PC-3 (cell line): ENCODE results near the gene FMNL1. TPM values are rescaled to one million over a fixed set of nuclear protein-coding genes. Genes with fewer than 3 reads are reported as not detected.
"Not testable (repeated sequence)": the region's sequence is repeated elsewhere in the genome, so short reads cannot be mapped to it uniquely, and the experiment has no call there.

ENCODE experiments used
- ATAC-seq: fragments of 200-7000 bp; cut with Tn5 transposase; 2 replicates; pipeline ENCODE4 v1.9.1; 2020; ENCODE audit warnings: mild to moderate bottlenecking, moderate library complexity
- BruUV-seq: library from RNA; stranded (reverse); fragments of 400-500 nt; replicated peaks from 2 replicates; lab custom pipeline; 2021; lab: Mats Ljungman, UMichigan
- CTCF ChIA-PET: fragments of 300-600 bp; sonication (Branson Sonifier 250); formaldehyde crosslinking; loops from one replicate; lab custom pipeline; 2022; ENCODE audit warnings: antibody characterized with exemption; lab: Charles Lee
- POLR2A ChIA-PET: fragments of 300-600 bp; sonication (Branson Sonifier 250); formaldehyde crosslinking; loops from one replicate; lab custom pipeline; 2022; ENCODE audit warnings: antibody characterized with exemption; ENCODE audit not compliant: unreplicated experiment; lab: Charles Lee
- DNase-seq: peaks from one replicate; pipeline ENCODE4 v3.0.0-alpha.2; 2015
- H2AFZ ChIP-seq: fragments of 300-600 bp; sonication (generic); 2 replicates; pipeline ENCODE4 v1.6.0; 2016; ENCODE audit warnings: antibody characterized with exemption, low read length
- H3F3A ChIP-seq: fragments of 300-600 bp; sonication (generic); one replicate; pipeline ENCODE4 v1.6.0; 2017; ENCODE audit warnings: antibody characterized with exemption, low read length, control low read depth, mild to moderate bottlenecking; ENCODE audit not compliant: unreplicated experiment
- H3K27ac ChIP-seq: fragments of 300-600 bp; sonication (generic); 2 replicates; pipeline ENCODE4 v1.5.1; 2016; ENCODE audit warnings: mild to moderate bottlenecking, low read length
- H3K27me3 ChIP-seq: fragments of 300-600 bp; sonication (generic); 2 replicates; pipeline ENCODE4 v1.6.1; 2016; ENCODE audit warnings: low read length, mixed read lengths
- H3K36me3 ChIP-seq: fragments of 300-600 bp; sonication (generic); 2 replicates; pipeline ENCODE4 v1.6.1; 2016; ENCODE audit warnings: low read depth, mixed run types, low read length, mixed read lengths
- H3K4me1 ChIP-seq: fragments of 300-600 bp; sonication (generic); 2 replicates; pipeline ENCODE4 v1.5.1; 2016; ENCODE audit warnings: low read length; ENCODE audit not compliant: insufficient read depth
- H3K4me2 ChIP-seq: fragments of 300-600 bp; sonication (generic); 2 replicates; pipeline ENCODE4 v1.6.0; 2016; ENCODE audit warnings: low read length
- H3K4me3 ChIP-seq: fragments of 300-600 bp; sonication (generic); 2 replicates; pipeline ENCODE4 v1.5.1; 2016; ENCODE audit warnings: mild to moderate bottlenecking, low read length, mixed read lengths
- H3K79me2 ChIP-seq: fragments of 300-600 bp; sonication (generic); 2 replicates; pipeline ENCODE4 v1.6.1; 2017; ENCODE audit warnings: low read length, mixed read lengths
- H3K9ac ChIP-seq: fragments of 300-600 bp; sonication (generic); 2 replicates; pipeline ENCODE4 v1.6.0; 2016; ENCODE audit warnings: mild to moderate bottlenecking, low read length
- H3K9me2 ChIP-seq: fragments of 300-600 bp; sonication (generic); replicated peaks from 2 replicates; pipeline ENCODE4 v1.6.1; 2016; ENCODE audit warnings: mixed run types, low read length, mixed read lengths
- H3K9me3 ChIP-seq: fragments of 300-600 bp; sonication (generic); 2 replicates; pipeline ENCODE4 v1.6.1; 2016; ENCODE audit warnings: low read length, mixed read lengths
- H4K20me1 ChIP-seq: fragments of 300-600 bp; sonication (generic); 2 replicates; pipeline ENCODE4 v1.6.1; 2016; ENCODE audit warnings: low read length, mixed read lengths
- EZH2 ChIP-seq: fragments of 300-600 bp; sonication (generic); IDR thresholded peaks from one replicate; pipeline ENCODE4 v1.6.1; 2017; ENCODE audit warnings: antibody characterized with exemption, mild to moderate bottlenecking, low read length; ENCODE audit not compliant: unreplicated experiment
- EZH2phosphoT487 ChIP-seq: fragments of 300-600 bp; sonication (generic); IDR thresholded peaks from 2 replicates; pipeline ENCODE4 v1.6.1; 2018; ENCODE audit warnings: mild to moderate bottlenecking, antibody characterized with exemption, low read length, borderline replicate concordance
- intact Hi-C: fragments of 100-400 bp; cut with micrococcal nuclease; formaldehyde crosslinking; loops from 2 replicates; pipeline ENCODE4 v1.9.0; 2023
- total RNA-seq: library from RNA; depleted of rRNA; stranded (reverse); fragments of >200 nt; gene quantifications from 2 replicates; pipeline ENCODE4 v1.2.3, GENCODE V29; 2014
- TF ChIP-seq, protein P1 (sequence below): fragments of 300-600 bp; sonication (generic); conservative IDR thresholded peaks from 2 replicates; pipeline ENCODE4 v1.5.1; 2017; ENCODE audit warnings: antibody characterized with exemption, low read depth, mild to moderate bottlenecking, low read length

Gene FMNL1
- total RNA-seq, 1 experiment from 2014 or later = 8.2 TPM

DNA sequence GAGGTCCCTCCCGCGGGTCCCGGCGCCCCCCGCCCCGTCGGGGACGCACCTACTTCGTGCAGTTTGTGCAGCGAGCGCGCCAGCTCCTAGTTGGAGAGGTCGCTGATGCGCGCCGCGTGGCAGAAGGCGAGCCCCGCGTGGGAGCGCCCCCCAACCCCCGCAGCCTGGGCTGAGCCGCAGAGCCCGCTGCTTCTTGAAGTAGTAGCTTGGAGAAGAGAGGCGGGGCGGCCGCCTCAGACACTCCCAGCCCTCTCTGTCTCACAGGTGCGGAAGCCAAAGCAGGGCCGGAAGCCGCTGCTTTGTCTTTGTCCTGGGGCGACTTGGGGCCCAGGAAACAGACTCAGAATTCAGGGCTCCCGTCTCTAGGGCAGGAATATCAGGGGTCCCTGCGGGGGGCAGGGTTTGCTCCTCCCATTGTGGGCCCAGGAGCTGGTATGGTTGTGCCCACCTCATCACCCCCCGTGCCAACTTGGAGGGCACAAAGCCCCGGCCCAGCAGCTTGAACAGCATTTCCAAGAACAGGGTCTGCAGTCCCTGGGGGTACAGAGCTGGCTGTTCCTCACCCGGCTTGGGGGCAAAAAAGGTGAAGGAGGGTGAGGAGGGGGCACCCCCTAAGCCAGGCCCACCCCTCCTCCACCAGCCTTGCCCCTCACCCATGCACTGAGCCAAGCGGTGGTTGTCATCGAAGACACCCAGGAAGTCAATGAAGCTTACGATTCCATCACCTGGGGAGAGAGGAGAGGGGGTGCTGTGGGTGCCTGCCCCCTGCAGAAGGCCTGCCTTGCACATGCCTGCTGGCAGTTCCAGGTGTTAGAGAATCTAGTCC lies 26.7 kb downstream of the FMNL1 start:
- peak overlapping the region; percentile 89 for H3K9ac ChIP-seq
- no peaks in the 10 kb centered on the region for H3F3A ChIP-seq
- 0 out of 2 replicates have a peak, but pooled peaks cover 4% of the 10 kb centered on the region for H3K36me3 ChIP-seq
- ATAC-seq (peak; percentile 59), DNase-seq (peak; percentile 83)
- intact Hi-C loops = no loop called here
- CTCF ChIA-PET = interaction anchor here (0.6 to 1.1 kb wide), 2 partner anchors 45 to 180 kb away, joined by 3 read pairs; no protein-coding TSS in a partner anchor
- H3K27ac ChIP-seq = peak overlapping the region; percentile 73
- H3K79me2 ChIP-seq = peaks cover 18% of the 10 kb centered on the region
- H3K4me1 ChIP-seq = peaks cover 41% of the 10 kb centered on the region
- TF ChIP-seq EZH2 (no peak), EZH2phosphoT487 (no peak)
- TF ChIP-seq, protein P1, sequence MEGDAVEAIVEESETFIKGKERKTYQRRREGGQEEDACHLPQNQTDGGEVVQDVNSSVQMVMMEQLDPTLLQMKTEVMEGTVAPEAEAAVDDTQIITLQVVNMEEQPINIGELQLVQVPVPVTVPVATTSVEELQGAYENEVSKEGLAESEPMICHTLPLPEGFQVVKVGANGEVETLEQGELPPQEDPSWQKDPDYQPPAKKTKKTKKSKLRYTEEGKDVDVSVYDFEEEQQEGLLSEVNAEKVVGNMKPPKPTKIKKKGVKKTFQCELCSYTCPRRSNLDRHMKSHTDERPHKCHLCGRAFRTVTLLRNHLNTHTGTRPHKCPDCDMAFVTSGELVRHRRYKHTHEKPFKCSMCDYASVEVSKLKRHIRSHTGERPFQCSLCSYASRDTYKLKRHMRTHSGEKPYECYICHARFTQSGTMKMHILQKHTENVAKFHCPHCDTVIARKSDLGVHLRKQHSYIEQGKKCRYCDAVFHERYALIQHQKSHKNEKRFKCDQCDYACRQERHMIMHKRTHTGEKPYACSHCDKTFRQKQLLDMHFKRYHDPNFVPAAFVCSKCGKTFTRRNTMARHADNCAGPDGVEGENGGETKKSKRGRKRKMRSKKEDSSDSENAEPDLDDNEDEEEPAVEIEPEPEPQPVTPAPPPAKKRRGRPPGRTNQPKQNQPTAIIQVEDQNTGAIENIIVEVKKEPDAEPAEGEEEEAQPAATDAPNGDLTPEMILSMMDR = no peak
- TSS peak; percentile 50 for BruUV-seq
- H4K20me1 ChIP-seq = no peaks in the 10 kb centered on the region
- no peaks in the 10 kb centered on the region for H3K9me3 ChIP-seq
- peak overlapping the region; percentile 88 for H3K4me3 ChIP-seq
- POLR2A ChIA-PET = interaction anchor here (0.5 to 0.7 kb wide), 4 partner anchors 63 to 164 kb away, joined by 3 to 25 read pairs (median 4); no protein-coding TSS in a partner anchor
- H3K27me3 ChIP-seq = no peaks in the 10 kb centered on the region
- no peaks in the 10 kb centered on the region for H3K9me2 ChIP-seq
- peak overlapping the region; percentile 93 for H3K4me2 ChIP-seq
- peak overlapping the region; percentile 62 for H2AFZ ChIP-seq

DNA sequence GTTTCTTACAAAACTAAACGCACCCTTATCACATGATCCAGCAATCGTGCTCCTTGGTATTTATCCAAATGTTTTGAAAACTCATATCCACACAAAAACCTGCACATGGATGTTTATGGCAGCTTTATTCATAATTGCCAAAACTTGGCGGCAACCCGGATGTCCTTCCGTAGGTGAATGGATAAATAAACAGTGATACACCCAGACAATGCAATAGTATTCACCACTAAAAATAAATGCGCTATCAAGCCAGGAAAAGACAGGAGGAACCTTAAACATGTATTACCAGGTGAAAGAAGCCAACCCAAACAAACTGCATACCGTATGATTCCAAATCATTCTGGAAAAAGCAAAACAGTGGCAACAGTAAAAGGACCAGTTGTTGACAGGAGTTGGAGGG lies 30.2 kb downstream of the FMNL1 start:
- BruUV-seq = no TSS peak
- no peaks in the 10 kb centered on the region for H3K9me2 ChIP-seq
- peaks cover 12% of the 10 kb centered on the region for H3K79me2 ChIP-seq
- H3K27me3 ChIP-seq = no peaks in the 10 kb centered on the region
- intact Hi-C loops = no loop called here
- DNase-seq (peak; percentile 69), ATAC-seq (peak; percentile 6; the same call in 1 of the 2 replicates)
- H3K27ac ChIP-seq = peak overlapping the region; percentile 40
- no peaks in the 10 kb centered on the region for H4K20me1 ChIP-seq
- H3F3A ChIP-seq = no peaks in the 10 kb centered on the region
- H3K4me1 ChIP-seq = peaks cover 34% of the 10 kb centered on the region
- TF ChIP-seq EZH2 (no peak), EZH2phosphoT487 (no peak)
- TF ChIP-seq, protein P1 = no peak
- no peak overlapping the region for H3K9ac ChIP-seq
- H2AFZ ChIP-seq = no peak overlapping the region
- CTCF ChIA-PET = interaction anchor here (0.8 kb wide), 1 partner anchor 115 kb away, joined by 3 read pairs; no protein-coding TSS in a partner anchor
- H3K36me3 ChIP-seq = 0 out of 2 replicates have a peak, but pooled peaks cover 4% of the 10 kb centered on the region
- POLR2A ChIA-PET = interaction anchor here (0.6 kb wide), 1 partner anchor 65 kb away, joined by 3 read pairs; the partner anchor contains the start of gene MAP3K14
- no peak overlapping the region for H3K4me3 ChIP-seq
- H3K4me2 ChIP-seq = peak overlapping the region; percentile 42
- no peaks in the 10 kb centered on the region for H3K9me3 ChIP-seq

GRCh38 chr17:45253237-45253636 lies 31.6 kb downstream of the FMNL1 start:
- H3K4me3 ChIP-seq, H3K9me2 ChIP-seq, H3K4me2 ChIP-seq, H4K20me1 ChIP-seq, POLR2A ChIA-PET, intact Hi-C loops, H3K27ac ChIP-seq, BruUV-seq, ATAC-seq, H3K27me3 ChIP-seq, DNase-seq, H2AFZ ChIP-seq, CTCF ChIA-PET, H3F3A ChIP-seq, H3K9me3 ChIP-seq, H3K9ac ChIP-seq, H3K36me3 ChIP-seq: not testable (repeated sequence)
- peaks cover 33% of the 10 kb centered on the region for H3K4me1 ChIP-seq
- H3K79me2 ChIP-seq = peaks cover 10% of the 10 kb centered on the region
